ENCODE results near the gene OCRL. TPM values are rescaled to one million over a fixed set of nuclear protein-coding genes. Genes with fewer than 3 reads are reported as not detected.
A peak's percentile ranks its signal among the peaks of the same experiment; 100 is the strongest.
"Not testable (repeated sequence)": the region's sequence is repeated elsewhere in the genome, so short reads cannot be mapped to it uniquely, and the experiment has no call there.

The OCRL gene
- total and polyA plus RNA-seq, 4 donors = 8.6 to 20.2 (median 14.0) TPM

- no peak for TF ChIP-seq CTCF (IDR thresholded peaks at IDR 0.05; ENCODE audit: control extremely low read depth, extremely low read depth)
- Histone ChIP-seq H3K4me1 (ENCODE audit: control insufficient read depth in 5 of 5, insufficient read depth in 5 of 5, low read length in 5 of 5) (peaks cover 0 to 16% (median 0%) of the 10 kb centered on the region in 5 donors), H3K36me3 (ENCODE audit: control insufficient read depth in 4 of 4, insufficient read depth in 4 of 4, low read length in 4 of 4) (peaks cover 0 to 6% (median 5%) of the 10 kb centered on the region in 4 donors), H3K9me3 (ENCODE audit: control insufficient read depth in 4 of 4, insufficient read depth in 3 of 4, low read length in 3 of 4) (no peaks in the 10 kb centered on the region), H3K4me3 (no peak overlapping the region), H3K27me3 (ENCODE audit: control insufficient read depth in 3 of 3, insufficient read depth in 3 of 3, low read length in 2 of 3) (no peaks in the 10 kb centered on the region), H3K27ac (ENCODE audit: low read depth in 1 of 2, low read length in 1 of 2) (no peak overlapping the region), H3K9ac (ENCODE audit: insufficient read depth in 1 of 2, low read length in 2 of 2) (no peak overlapping the region)
- no peak for ATAC-seq (ENCODE audit: insufficient read depth, low FRiP score)
- 56 to 81% methylated on average over 3 of the region's 3 CpGs for WGBS, 2 donors
- DNase-seq = no peak
Measured at GRCh38 chrX:129561453-129561852, 21.4 kb downstream of the OCRL start.

- H3K27me3 ChIP-seq (ENCODE audit: control insufficient read depth in 3 of 3, insufficient read depth in 3 of 3, low read length in 2 of 3); H3K9ac ChIP-seq (ENCODE audit: insufficient read depth in 1 of 2, low read length in 2 of 2); ATAC-seq (ENCODE audit: insufficient read depth, low FRiP score); H3K9me3 ChIP-seq (ENCODE audit: control insufficient read depth in 4 of 4, insufficient read depth in 3 of 4, low read length in 3 of 4); DNase-seq; H3K27ac ChIP-seq (ENCODE audit: low read depth in 1 of 2, low read length in 1 of 2); H3K36me3 ChIP-seq (ENCODE audit: control insufficient read depth in 4 of 4, insufficient read depth in 4 of 4, low read length in 4 of 4); H3K4me3 ChIP-seq: not testable (repeated sequence)
- 95 to 100% methylated on average over 1 to 4 of the region's 5 CpGs for WGBS, 2 donors
- peaks cover 0 to 21% (median 0%) of the 10 kb centered on the region in 5 donors for H3K4me1 ChIP-seq (ENCODE audit: control insufficient read depth in 5 of 5, insufficient read depth in 5 of 5, low read length in 5 of 5)
Measured at GRCh38 chrX:129564345-129564744, 24.3 kb downstream of the OCRL start.

GRCh38 chrX:129565046-129565650, 25.1 kb downstream of the OCRL start:
- 30 to 31% methylated on average over 3 of the region's 3 CpGs for WGBS, 2 donors
- Histone ChIP-seq H3K27ac (ENCODE audit: low read depth in 1 of 2, low read length in 1 of 2) (no peak overlapping the region), H3K27me3 (ENCODE audit: control insufficient read depth in 3 of 3, insufficient read depth in 3 of 3, low read length in 2 of 3) (peaks cover 0 to 6% (median 0%) of the 10 kb centered on the region in 3 donors), H3K9ac (ENCODE audit: insufficient read depth in 1 of 2, low read length in 2 of 2) (no peak overlapping the region), H3K36me3 (ENCODE audit: control insufficient read depth in 4 of 4, insufficient read depth in 4 of 4, low read length in 4 of 4) (peaks cover 0 to 12% (median 5%) of the 10 kb centered on the region in 4 donors), H3K9me3 (ENCODE audit: control insufficient read depth in 4 of 4, insufficient read depth in 3 of 4, low read length in 3 of 4) (no peaks in the 10 kb centered on the region), H3K4me1 (ENCODE audit: control insufficient read depth in 5 of 5, insufficient read depth in 5 of 5, low read length in 5 of 5) (peaks cover 0 to 21% (median 0%) of the 10 kb centered on the region in 5 donors), H3K4me3 (no peak overlapping the region)
- peak; percentile 76 to 88 (median 87) for DNase-seq
- ATAC-seq (ENCODE audit: insufficient read depth, low FRiP score) = no peak
- TF ChIP-seq CTCF (IDR thresholded peaks at IDR 0.05; ENCODE audit: control extremely low read depth, extremely low read depth) = no peak

- ATAC-seq (ENCODE audit: insufficient read depth, low FRiP score) = no peak
- no peak overlapping the region for H3K9ac ChIP-seq (ENCODE audit: insufficient read depth in 1 of 2, low read length in 2 of 2)
- 5 to 7% methylated on average over 1 of the region's 1 CpG for WGBS, 2 donors
Measured at GRCh38 chrX:129566073-129566472, 26.0 kb downstream of the OCRL start.

More at GRCh38 chrX:129566073-129566472, 26.0 kb downstream of the OCRL start:
- Histone ChIP-seq H3K9me3 (ENCODE audit: control insufficient read depth in 4 of 4, insufficient read depth in 3 of 4, low read length in 3 of 4) (no peaks in the 10 kb centered on the region), H3K4me1 (ENCODE audit: control insufficient read depth in 5 of 5, insufficient read depth in 5 of 5, low read length in 5 of 5) (peaks cover 0 to 21% (median 0%) of the 10 kb centered on the region in 5 donors), H3K36me3 (ENCODE audit: control insufficient read depth in 4 of 4, insufficient read depth in 4 of 4, low read length in 4 of 4) (peaks cover 2 to 15% (median 5%) of the 10 kb centered on the region in 4 donors), H3K4me3 (no peak overlapping the region), H3K27me3 (ENCODE audit: control insufficient read depth in 3 of 3, insufficient read depth in 3 of 3, low read length in 2 of 3) (peaks cover 0 to 6% (median 0%) of the 10 kb centered on the region in 3 donors), H3K27ac (ENCODE audit: low read depth in 1 of 2, low read length in 1 of 2) (no peak overlapping the region)
- DNase-seq = peak; percentile 14 to 76 (median 47)
- no peak for TF ChIP-seq CTCF (IDR thresholded peaks at IDR 0.05; ENCODE audit: control extremely low read depth, extremely low read depth)

Measured in lung (tissue), 12 donors.